Putamen (tissue), 1 donor: Measurements from ENCODE around the gene SQOR.
"Not testable (repeated sequence)": the region's sequence is repeated elsewhere in the genome, so short reads cannot be mapped to it uniquely, and the experiment has no call there.

Experiments
- DNase-seq: peaks from one replicate; pipeline ENCODE4 v3.0.0-alpha.2; 2016; ENCODE audit warnings: low spot score

Gene SQOR

GRCh38 chr15:45631776-45632175 is 3.1 kb upstream of the SQOR start:
- DNase-seq, result no peak

GRCh38 chr15:45635191-45635638 is 386 bp downstream of the SQOR start:
- no peak for DNase-seq

DNA sequence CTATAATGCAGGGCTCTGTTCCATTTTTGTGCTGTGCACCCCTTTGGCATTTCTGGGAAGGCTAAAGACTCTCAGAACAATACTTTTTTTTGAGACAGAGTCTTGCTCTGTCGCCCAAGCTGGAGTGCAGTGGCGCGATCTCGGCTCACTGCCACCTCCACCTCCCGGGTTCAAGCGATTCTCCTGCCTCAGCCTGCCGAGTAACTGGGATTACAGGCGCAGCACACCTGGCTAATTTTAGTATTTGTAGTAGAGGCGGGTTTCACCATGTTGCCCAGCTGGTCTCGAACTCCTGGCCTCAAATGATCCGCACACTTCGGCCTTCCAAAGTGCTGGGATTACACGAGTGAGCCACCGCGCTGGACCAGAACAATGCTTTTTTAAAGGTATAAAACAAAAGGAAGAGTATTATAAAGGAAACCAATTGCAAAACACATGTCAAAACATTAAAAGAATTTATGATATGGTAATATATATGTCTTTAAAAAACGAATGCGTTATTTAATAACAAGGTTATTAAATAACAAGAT is 999 bp downstream of the SQOR start:
- no peak for DNase-seq

- DNase-seq, result no peak
These were observed 2.3 kb downstream of the SQOR start for GRCh38 chr15:45637141-45637540.

DNA sequence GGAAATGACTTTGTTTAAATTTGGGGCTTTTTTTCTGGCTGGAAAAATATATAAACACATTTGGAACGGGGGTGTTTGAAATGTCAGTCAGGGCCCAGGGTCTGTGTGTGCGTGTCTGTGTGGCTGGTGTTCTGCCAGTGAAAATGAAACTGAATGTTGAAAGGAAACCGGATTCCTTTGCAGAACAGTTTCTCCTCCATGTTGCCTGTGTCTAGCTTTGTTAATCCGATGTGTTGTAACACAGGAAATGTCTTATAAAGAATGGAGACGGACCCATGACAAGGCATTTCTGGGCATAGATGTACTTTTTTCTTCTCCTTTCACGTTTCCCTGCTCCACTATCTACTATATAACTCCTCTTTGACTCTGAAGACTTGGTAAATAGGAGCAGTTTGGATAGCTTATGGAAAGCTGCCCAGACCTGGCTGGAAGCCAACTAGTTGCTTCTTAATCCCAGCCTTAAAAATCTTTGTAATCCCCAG is 2.8 kb downstream of the SQOR start:
- DNase-seq, result peak; percentile 39

DNA sequence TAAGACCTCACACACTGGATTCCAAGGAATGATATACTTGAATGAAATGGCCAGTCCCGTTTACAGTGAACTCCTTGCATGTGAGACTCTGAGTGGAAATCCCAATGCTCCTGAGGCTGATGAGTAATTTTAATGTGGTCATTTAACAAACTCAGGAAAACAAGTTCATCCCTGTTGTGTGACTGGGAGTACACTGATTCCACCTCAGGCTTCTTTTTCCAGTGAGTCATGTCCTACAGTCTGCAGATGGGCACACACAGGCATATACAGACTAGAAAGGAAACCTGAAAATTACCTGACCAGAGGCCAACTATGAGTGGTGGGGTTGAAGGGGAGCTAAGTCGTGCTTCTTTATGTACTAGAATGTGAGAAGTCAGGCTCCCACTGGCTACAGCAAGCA is 5.8 kb downstream of the SQOR start:
- no peak for DNase-seq

DNA sequence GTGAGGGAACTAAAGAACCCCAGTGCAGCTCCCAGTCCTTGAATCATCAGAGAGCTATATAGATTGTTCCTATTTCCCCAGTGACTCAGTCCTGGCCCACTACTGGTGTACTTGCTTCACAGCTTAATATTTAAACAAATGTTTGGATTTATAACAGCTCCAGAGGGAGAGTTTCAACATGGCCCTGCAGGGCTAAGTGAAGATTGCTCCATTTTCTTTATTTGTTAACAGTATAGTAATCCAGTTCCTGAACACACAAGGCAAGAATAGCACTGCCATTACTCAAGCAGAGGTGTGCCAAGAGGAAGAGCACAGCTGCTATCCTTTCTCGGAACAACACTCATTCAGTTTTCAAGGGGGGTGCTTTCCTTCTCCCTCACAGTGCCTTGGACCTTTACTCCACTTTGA is 6.5 kb downstream of the SQOR start:
- DNase-seq, result no peak

DNA sequence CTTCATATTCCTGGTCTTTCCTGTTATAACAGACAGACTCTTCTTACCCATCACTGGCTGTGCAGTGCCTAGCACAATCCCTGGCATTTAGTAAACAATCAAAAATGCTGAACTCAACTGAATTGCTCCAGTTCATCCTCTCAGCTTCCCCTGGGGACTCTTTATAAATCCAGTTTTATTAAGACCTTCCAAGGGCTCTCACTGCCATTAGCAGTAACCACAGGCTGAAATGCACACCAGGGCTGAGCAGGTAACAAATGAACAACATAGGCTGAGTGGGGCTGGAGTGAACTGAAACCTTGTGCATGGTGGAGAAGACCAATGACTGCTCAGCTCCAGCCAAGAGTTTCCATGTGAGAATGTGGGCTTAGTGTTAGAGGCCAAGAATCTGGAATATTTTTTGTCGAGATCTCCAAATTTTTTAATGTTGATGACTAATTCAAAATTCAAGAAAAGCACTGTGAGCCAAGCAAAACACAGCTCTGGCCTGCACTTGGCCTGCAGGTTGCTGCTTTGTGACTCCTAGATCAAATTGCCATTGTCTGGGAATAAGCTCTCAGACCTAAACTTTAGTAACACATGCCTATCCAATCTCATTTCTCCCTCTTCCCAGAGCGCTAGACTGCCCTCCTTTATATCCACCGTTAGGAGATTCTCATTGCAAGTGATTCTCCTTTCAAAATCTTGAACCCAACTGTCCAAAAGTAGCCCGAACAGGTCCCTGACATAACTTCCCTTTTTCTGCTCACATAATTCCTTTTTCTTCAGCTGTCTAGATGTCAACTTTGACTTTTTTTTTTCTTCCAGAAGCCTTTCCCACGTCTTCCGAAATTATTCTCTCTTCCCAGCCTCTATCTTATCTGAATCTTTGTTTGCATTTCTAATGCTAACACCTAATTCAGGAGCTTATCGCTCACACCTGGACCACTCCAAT is 7.4 kb downstream of the SQOR start:
- DNase-seq, result no peak

DNA sequence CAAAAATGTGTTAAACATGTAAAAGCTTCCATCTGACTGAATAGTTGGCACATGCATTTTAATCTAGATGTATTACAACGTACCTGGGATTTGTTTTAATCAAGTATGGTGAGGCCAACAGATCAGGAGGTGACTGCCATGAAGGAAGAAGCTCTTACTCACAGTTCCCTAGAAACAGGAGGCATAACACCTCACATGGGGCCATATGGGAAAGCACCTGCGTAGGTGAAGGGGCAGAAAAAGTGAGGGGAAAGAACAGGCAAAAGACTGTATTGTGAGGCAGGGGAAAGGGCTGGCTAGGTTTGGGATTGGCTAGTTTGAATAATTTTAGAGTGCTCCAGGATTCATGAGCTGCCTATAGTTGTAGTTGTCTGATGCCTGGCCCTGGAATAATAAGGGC is 9.6 kb downstream of the SQOR start:
- DNase-seq, result no peak

GRCh38 chr15:45645026-45645980 is 10.5 kb downstream of the SQOR start:
- no peak for DNase-seq

GRCh38 chr15:45646220-45646619 is 11.4 kb downstream of the SQOR start:
- DNase-seq, result no peak

DNA sequence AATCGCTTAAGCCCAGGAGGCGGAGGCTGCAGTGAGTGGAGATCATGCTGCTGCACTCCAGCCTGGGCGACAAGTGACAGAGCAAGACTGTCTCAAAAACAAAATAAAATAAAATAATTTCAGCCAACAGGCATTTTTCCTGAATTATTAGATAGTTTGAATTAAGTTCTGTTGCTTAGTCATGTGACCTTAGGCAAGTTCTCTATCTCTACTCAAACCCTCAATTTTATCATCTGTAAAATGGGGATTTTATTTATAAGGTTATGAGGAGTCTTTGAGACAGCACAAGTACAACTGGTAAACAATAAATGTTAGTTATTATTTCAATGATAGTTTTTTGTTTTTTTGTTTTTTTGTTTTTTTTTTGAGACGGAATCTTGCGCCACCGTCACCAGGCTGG is 13.0 kb downstream of the SQOR start:
- no peak for DNase-seq

GRCh38 chr15:45648521-45649200 is 13.8 kb downstream of the SQOR start:
- no peak for DNase-seq

- DNase-seq, result not testable (repeated sequence)
These were observed 15.2 kb downstream of the SQOR start for GRCh38 chr15:45650007-45650406.

DNA sequence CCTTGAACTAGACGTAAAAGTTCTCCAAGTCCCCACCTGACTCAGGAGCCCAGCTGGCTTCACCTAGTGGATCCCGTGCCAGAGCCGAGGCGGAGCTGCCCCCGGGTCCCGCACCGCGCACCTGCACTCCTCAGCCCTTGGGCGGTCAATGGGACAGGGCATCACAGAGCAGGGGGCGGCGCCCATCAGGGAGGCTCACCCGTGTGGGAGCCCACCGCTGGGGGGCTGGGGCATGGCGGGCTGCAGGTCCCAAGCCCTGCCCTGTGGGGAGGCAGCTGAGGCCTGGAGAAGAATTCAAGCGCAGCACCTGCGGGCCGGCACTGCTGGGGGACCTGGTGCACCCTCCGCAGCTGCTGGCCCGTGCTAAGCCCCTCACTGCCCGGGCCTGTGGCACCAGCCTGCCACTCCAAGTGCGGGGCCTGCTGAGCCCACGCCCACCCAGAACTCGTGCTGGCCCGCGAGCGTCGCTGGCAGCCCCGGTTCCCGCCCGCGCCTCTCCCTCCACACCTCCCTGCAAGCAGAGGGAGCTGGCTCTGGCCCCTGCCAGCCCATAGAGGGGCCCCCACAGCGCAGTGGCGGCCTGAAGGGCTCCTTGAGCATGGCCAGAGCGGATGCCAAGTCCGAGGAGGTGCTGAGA is 16.2 kb downstream of the SQOR start:
- DNase-seq, result no peak

DNA sequence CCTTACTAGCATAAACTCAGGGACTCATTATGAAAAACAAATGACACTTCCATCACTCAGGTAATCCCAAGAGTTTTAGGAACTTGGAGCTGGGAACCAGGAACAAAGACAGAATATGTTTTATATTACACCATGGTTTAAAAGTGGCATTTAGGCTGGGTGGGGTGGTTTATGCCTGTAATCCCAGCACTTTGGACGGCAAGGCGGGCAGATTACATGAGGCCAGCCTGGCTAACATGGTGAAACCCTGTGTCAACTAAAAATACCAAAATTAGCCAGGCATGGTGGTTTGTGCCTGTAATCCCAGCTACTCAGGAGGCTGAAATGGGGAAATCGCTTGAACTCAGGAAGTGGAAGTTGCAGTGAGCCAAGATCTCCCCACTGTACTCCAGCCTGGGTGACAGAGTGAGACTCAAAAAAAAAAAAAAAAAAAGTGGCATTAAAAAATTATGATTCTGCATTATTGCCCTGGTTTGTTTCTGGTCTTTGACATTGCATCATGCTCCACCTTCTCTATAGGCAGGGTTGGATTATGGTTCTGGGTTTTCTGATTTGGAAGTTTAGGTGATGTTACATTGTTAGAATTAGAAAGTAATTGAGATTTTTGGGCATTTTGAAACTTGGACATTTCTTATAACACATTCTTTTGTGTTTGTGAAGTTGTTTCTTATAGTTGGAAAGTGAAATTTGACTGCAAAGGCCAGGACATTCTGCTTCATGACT is 19.0 kb downstream of the SQOR start:
- no peak for DNase-seq

GRCh38 chr15:45654749-45655148 is 19.9 kb downstream of the SQOR start:
- no peak for DNase-seq

- DNase-seq, result no peak
These were observed 22.4 kb downstream of the SQOR start for GRCh38 chr15:45657254-45657653.

DNA sequence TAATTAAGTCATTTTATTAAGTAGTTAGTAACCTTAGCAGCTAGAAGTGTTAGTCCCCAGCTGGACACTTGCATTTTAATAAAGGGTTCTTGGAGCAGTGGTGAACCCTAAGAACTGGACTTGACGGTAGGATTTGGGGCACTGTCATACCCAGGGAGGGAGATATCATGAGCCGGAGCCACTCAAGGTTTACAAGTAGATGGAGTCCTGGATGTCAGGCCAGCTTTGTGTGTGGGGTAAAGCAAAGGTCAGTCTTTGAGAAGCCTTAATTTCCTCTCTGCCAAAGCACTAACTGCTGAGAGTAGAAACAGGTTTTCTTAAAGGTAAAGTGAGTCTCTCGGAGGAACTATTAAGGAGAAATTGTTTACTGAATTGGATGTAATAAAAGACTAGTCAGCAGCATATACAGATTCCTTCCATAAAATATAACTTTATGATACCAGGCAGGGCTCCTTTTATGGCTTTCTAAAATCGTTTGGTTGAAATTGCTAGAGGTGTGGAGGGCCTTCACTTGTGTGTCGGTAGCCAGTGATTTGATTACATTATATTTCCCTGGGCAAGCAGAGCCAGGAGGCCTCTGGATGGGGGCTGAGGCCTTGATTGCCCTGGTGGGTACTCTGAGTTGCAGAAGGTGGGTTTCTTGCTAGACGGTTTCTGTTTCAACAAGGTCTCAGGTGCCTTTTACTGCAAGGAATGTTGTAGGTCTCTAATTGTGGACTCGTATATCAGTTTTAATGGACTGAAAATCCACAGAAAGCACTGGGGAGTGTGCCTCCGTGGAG is 23.1 kb downstream of the SQOR start:
- no peak for DNase-seq
